Mesendoderm (in vitro differentiated cells): ENCODE data around the gene GPR4.
A peak's percentile ranks its signal among the peaks of the same experiment; 100 is the strongest.

Experiments
- DNase-seq: peaks from one replicate; pipeline ENCODE4 v3.0.0; 2013
- H2AK5ac ChIP-seq: 2 replicates; pipeline ENCODE4 v1.6.1; 2013; ENCODE audit warnings: low read length, inconsistent platforms
- H2BK120ac ChIP-seq: 2 replicates; pipeline ENCODE4 v1.6.1; 2013; ENCODE audit warnings: low read depth, mild to moderate bottlenecking, low read length, moderate library complexity, mixed read lengths
- H2BK15ac ChIP-seq: replicated peaks from 2 replicates; pipeline ENCODE4 v1.6.1; 2013; ENCODE audit warnings: low read depth, mild to moderate bottlenecking, moderate library complexity
- H2BK5ac ChIP-seq: 2 replicates; pipeline ENCODE4 v1.6.1; 2013; ENCODE audit warnings: low read length, inconsistent platforms
- H3K18ac ChIP-seq: 2 replicates; pipeline ENCODE4 v1.6.1; 2013; ENCODE audit warnings: mild to moderate bottlenecking, low read length, mixed read lengths
- H3K23ac ChIP-seq: one replicate; pipeline ENCODE4 v1.6.1; 2013; ENCODE audit warnings: low read length
- H3K27ac ChIP-seq: 2 replicates; pipeline ENCODE4 v1.5.1; 2013; ENCODE audit warnings: low read depth, mild to moderate bottlenecking, inconsistent platforms, low read length, moderate library complexity
- H3K27me3 ChIP-seq: 2 replicates; pipeline ENCODE4 v1.6.1; 2013; ENCODE audit warnings: low read length, control low read depth, mild to moderate bottlenecking, inconsistent platforms; ENCODE audit not compliant: insufficient read depth, poor library complexity
- H3K36me3 ChIP-seq: 2 replicates; pipeline ENCODE4 v1.6.1; 2013; ENCODE audit warnings: low read length, inconsistent platforms; ENCODE audit not compliant: control insufficient read depth, insufficient read depth
- H3K4ac ChIP-seq: one replicate; pipeline ENCODE4 v1.6.1; 2013; ENCODE audit warnings: low read depth, mild to moderate bottlenecking, low read length, moderate library complexity
- H3K4me1 ChIP-seq: 2 replicates; pipeline ENCODE4 v1.6.1; 2013; ENCODE audit warnings: low read depth, low read length, inconsistent platforms; ENCODE audit not compliant: control insufficient read depth
- H3K4me2 ChIP-seq: 2 replicates; pipeline ENCODE4 v1.6.1; 2013; ENCODE audit warnings: low read length
- H3K4me3 ChIP-seq: 2 replicates; pipeline ENCODE4 v1.5.1; 2013; ENCODE audit warnings: mild to moderate bottlenecking, low read length
- H3K56ac ChIP-seq: one replicate; pipeline ENCODE4 v1.6.1; 2013; ENCODE audit warnings: low read length
- H3K79me1 ChIP-seq: 2 replicates; pipeline ENCODE4 v1.6.1; 2013; ENCODE audit warnings: low read length, inconsistent platforms
- H3K79me2 ChIP-seq: 2 replicates; pipeline ENCODE4 v1.6.1; 2013; ENCODE audit warnings: mild to moderate bottlenecking, low read length; ENCODE audit not compliant: control insufficient read depth, insufficient read depth
- H3K9ac ChIP-seq: 2 replicates; pipeline ENCODE4 v1.6.1; 2013; ENCODE audit warnings: low read length, inconsistent platforms
- H4K5ac ChIP-seq: one replicate; pipeline ENCODE4 v1.6.1; 2013; ENCODE audit warnings: low read length
- H4K8ac ChIP-seq: one replicate; pipeline ENCODE4 v1.6.1; 2013; ENCODE audit warnings: low read depth, mild to moderate bottlenecking, control low read depth, low read length, moderate library complexity
- WGBS: extraction: QIAGEN DNeasy Blood & Tissue Kit; methylation state at CpG from one replicate; pipeline ENCODE4 v1.1.7; 2013; ENCODE audit warnings: low lambda C conversion rate, missing lambda C conversion rate; ENCODE audit not compliant: insufficient coverage; ENCODE audit errors: extremely low coverage; 5-methylcytosine and 5-hydroxymethylcytosine counted together

Gene GPR4

DNA sequence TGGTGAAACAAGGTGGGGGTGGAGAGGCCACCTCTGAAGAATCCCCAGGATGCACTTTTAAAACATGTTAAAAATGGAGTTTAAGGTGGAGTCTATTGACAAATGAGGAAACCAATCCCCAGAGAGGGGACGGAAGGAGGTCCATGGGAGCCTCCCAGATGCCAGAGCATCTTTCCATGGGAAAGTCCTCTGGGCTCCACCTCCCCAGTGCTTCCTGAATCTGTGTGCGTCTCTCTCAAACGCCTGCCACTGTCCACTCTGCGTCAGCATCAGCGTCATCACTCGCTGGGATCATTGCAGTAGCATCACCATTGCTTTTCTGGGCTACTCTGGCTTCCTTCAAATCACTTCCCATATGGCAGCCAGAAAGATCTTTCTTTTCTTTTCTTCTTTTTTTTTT is 6.2 kb downstream of the GPR4 start:
- no peak overlapping the region for H3K4me3 ChIP-seq
- H3K23ac ChIP-seq, result no peak overlapping the region
- no peaks in the 10 kb centered on the region for H3K79me1 ChIP-seq
- no peaks in the 10 kb centered on the region for H3K79me2 ChIP-seq
- no peak overlapping the region for H4K8ac ChIP-seq
- no peak overlapping the region for H3K4me2 ChIP-seq
- H3K36me3 ChIP-seq, result no peaks in the 10 kb centered on the region
- no peak overlapping the region for H2AK5ac ChIP-seq
- H3K56ac ChIP-seq, result no peak overlapping the region
- no peak overlapping the region for H3K27ac ChIP-seq
- H3K27me3 ChIP-seq, result peaks cover 24% of the 10 kb centered on the region
- no peak overlapping the region for H3K4ac ChIP-seq
- no peak overlapping the region for H2BK120ac ChIP-seq
- DNase-seq, result no peak
- no CpG with 5 or more reads among the region's 6 CpGs for WGBS
- no peak overlapping the region for H3K18ac ChIP-seq
- no peak overlapping the region for H4K5ac ChIP-seq
- no peak overlapping the region for H2BK5ac ChIP-seq
- peaks cover 8% of the 10 kb centered on the region for H3K4me1 ChIP-seq
- no peak overlapping the region for H2BK15ac ChIP-seq
- no peak overlapping the region for H3K9ac ChIP-seq

DNA sequence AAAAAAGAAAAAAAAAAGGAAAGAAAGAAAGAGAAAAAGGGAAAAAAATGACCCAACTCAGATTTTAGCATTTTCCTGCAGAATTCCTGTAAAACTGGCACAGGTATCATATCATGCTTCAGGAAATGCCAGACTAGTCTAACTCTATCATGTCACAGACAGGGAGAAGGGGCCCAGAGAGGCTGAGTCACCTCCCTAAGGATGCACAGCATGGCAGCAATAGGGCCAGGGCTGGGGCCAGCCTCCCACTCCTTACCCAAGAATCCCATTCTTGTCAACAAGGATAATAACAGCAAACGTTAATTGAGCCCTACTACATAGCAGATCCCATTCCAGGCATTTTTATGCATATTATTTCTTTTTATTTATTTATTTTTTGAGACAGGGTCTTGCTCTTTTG is 8.5 kb downstream of the GPR4 start:
- Histone ChIP-seq H3K27me3 (peaks cover 2% of the 10 kb centered on the region), H3K23ac (no peak overlapping the region), H4K5ac (no peak overlapping the region), H2BK15ac (no peak overlapping the region), H3K79me1 (no peaks in the 10 kb centered on the region), H3K36me3 (no peaks in the 10 kb centered on the region), H4K8ac (no peak overlapping the region), H3K4me2 (no peak overlapping the region), H3K4ac (no peak overlapping the region), H3K18ac (no peak overlapping the region), H3K4me1 (peaks cover 7% of the 10 kb centered on the region), H2BK120ac (no peak overlapping the region), H3K9ac (no peak overlapping the region), H3K79me2 (no peaks in the 10 kb centered on the region), H3K4me3 (no peak overlapping the region), H3K27ac (no peak overlapping the region), H2AK5ac (no peak overlapping the region), H2BK5ac (no peak overlapping the region), H3K56ac (no peak overlapping the region)
- WGBS, result no CpG with 5 or more reads among the region's 1 CpG
- DNase-seq, result no peak

DNA sequence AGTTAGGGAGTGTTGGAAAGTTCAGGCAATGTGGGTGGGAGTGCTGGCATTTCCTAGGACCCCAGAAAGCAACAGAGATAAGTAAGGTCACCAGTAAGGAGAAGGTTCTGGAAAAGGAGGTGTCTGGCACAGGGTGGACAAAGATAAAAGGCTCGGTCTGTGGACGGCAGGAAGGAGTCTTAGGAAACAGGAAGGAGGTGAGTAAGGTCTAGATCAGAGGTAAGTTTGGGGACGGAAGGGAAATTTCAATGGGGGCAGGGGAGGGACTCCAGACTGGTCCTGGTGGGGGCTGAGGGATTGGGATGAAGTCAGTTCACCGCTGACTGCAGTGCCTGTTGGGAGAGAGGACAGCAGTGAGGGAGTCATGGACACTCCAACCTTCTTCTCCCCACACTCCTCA is 9.6 kb downstream of the GPR4 start:
- Histone ChIP-seq H3K23ac (no peak overlapping the region), H3K27ac (no peak overlapping the region), H2BK5ac (no peak overlapping the region), H3K4me1 (no peaks in the 10 kb centered on the region), H2BK120ac (no peak overlapping the region), H4K5ac (no peak overlapping the region), H2BK15ac (no peak overlapping the region), H2AK5ac (no peak overlapping the region), H3K79me2 (no peaks in the 10 kb centered on the region), H3K4ac (no peak overlapping the region), H3K27me3 (no peaks in the 10 kb centered on the region), H3K4me2 (no peak overlapping the region), H4K8ac (no peak overlapping the region), H3K56ac (no peak overlapping the region), H3K18ac (no peak overlapping the region), H3K4me3 (no peak overlapping the region), H3K36me3 (no peaks in the 10 kb centered on the region), H3K9ac (no peak overlapping the region), H3K79me1 (no peaks in the 10 kb centered on the region)
- DNase-seq, result no peak
- WGBS, result no CpG with 5 or more reads among the region's 4 CpGs

DNA sequence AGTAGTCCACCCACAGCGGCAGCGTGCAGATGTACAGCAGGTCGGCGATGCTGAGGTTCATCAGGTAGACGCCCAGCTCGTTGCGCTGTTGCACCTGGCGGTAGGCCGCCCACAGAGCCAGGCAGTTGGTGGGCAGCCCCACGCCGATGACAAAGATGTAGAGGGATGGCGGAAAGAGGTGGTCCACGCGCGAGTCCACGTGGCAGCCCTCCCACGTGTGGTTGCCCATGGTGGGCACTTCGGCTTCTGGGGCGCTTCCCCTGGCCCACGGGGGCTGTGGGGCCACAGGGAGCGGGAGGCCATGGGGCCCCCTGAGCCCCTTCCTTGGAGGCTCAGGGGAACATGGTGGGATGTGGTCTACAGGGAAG is 10.4 kb downstream of the GPR4 start:
- Histone ChIP-seq H3K23ac (no peak overlapping the region), H3K27me3 (no peaks in the 10 kb centered on the region), H3K79me1 (no peaks in the 10 kb centered on the region), H3K79me2 (no peaks in the 10 kb centered on the region), H4K5ac (no peak overlapping the region), H2BK5ac (no peak overlapping the region), H2AK5ac (no peak overlapping the region), H3K9ac (no peak overlapping the region), H3K4me2 (no peak overlapping the region), H3K36me3 (no peaks in the 10 kb centered on the region), H3K4me1 (no peaks in the 10 kb centered on the region), H3K18ac (no peak overlapping the region), H2BK120ac (no peak overlapping the region), H3K4ac (no peak overlapping the region), H3K56ac (no peak overlapping the region), H4K8ac (no peak overlapping the region), H3K4me3 (no peak overlapping the region), H2BK15ac (no peak overlapping the region), H3K27ac (no peak overlapping the region)
- no peak for DNase-seq
- WGBS, result no CpG with 5 or more reads among the region's 21 CpGs

DNA sequence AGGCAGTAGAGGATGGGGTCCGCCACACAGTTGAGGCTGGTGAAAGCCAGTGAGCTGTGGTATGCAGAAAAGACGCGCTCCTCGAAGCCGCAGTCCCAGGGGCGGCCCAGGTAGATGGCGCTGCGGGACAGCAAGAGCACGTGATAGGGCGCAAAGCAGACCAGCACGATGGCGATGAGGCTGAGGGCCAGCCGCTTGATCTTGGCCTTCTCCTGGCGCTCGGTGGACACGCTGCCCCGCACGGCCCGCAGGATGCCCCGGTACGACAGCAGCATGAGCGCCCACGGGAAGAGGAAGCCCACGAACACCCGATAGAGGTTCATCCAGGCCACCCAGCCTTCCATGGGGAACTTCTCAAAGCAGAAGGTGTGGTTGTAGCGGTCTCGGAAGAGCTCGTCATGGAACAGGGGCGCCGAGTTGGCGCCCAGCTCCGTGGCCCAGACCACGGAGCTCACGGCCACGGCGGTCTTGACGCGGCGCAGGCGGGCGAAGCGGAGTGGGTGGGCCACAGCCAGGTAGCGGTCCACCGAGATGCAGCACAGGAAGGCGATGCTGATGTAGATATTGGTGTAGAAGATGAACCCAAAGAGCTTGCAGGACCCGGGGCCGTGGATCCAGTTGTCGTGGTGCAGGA is 10.9 kb downstream of the GPR4 start:
- no CpG with 5 or more reads among the region's 48 CpGs for WGBS

DNA sequence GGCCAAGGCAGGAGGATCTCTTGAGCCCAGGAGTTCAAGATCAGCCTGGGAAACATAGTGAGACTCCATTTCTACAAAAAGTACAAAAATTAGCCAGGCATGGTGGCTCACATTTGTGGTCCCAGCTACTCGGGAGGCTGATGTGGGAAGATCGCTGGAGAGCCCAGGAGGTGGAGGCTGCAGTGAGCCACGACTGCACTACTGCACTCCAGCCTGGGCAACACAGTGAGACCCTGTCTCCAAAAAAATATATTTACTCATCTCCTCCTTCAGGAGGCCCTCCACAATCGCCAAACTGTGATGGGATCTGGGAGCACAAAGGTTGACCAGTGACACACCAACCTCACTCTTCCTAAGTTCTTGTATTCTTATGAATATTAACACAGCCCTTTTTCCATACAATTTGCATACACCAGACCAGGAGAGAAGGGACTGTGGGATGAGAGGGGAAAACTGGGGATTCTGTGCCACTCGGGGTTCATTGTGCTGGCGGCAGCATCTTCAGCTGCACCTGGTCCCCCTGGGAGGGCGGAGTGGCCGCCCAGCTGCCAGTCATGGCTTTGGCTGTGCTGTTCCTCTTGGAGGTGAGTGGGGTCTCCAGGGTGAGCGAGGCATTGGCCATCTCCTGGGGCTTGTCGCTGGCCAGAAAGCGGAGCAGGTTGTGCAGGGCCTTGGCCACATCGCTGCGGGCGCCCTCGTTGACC is 11.6 kb downstream of the GPR4 start:
- H2BK15ac ChIP-seq, result no peak overlapping the region
- no peak overlapping the region for H3K4me2 ChIP-seq
- no peak overlapping the region for H3K9ac ChIP-seq
- no peak for DNase-seq
- no peak overlapping the region for H3K4me3 ChIP-seq
- H2AK5ac ChIP-seq, result no peak overlapping the region
- H2BK120ac ChIP-seq, result no peak overlapping the region
- no peak overlapping the region for H3K23ac ChIP-seq
- no peaks in the 10 kb centered on the region for H3K79me2 ChIP-seq
- H3K27ac ChIP-seq, result no peak overlapping the region
- H4K8ac ChIP-seq, result no peak overlapping the region
- WGBS, result no CpG with 5 or more reads among the region's 15 CpGs
- H3K27me3 ChIP-seq, result no peaks in the 10 kb centered on the region
- H2BK5ac ChIP-seq, result no peak overlapping the region
- no peak overlapping the region for H3K18ac ChIP-seq
- no peak overlapping the region for H3K4ac ChIP-seq
- peak overlapping the region; percentile 19 for H3K56ac ChIP-seq
- no peak overlapping the region for H4K5ac ChIP-seq
- no peaks in the 10 kb centered on the region for H3K79me1 ChIP-seq
- H3K36me3 ChIP-seq, result no peaks in the 10 kb centered on the region
- H3K4me1 ChIP-seq, result no peaks in the 10 kb centered on the region

More for the DNA sequence above, 10.9 kb downstream of the GPR4 start:
- Histone ChIP-seq H4K8ac (no peak overlapping the region), H3K79me2 (no peaks in the 10 kb centered on the region), H2AK5ac (no peak overlapping the region), H3K36me3 (no peaks in the 10 kb centered on the region), H2BK15ac (no peak overlapping the region), H2BK5ac (no peak overlapping the region), H3K27ac (no peak overlapping the region), H3K4ac (no peak overlapping the region), H3K79me1 (no peaks in the 10 kb centered on the region), H3K18ac (no peak overlapping the region), H3K4me1 (no peaks in the 10 kb centered on the region), H3K4me2 (no peak overlapping the region), H3K56ac (no peak overlapping the region), H3K23ac (no peak overlapping the region), H3K27me3 (no peaks in the 10 kb centered on the region), H3K4me3 (no peak overlapping the region), H2BK120ac (no peak overlapping the region), H3K9ac (no peak overlapping the region), H4K5ac (no peak overlapping the region)
- DNase-seq, result peak; percentile 77
